K562 (cell line): ENCODE measurements around the gene NR5A2. TPM values are rescaled to one million over a fixed set of nuclear protein-coding genes. Genes with fewer than 3 reads are reported as not detected.

Experiments used
- ATAC-seq: fragments of 200-7000 bp; cut with Tn5 transposase; 3 replicates; pipeline ENCODE4 v1.9.1; 2020; ENCODE audit warnings: moderate library complexity
- BruUV-seq: library from RNA; stranded (reverse); fragments of 400-500 nt; replicated peaks from 2 replicates; lab custom pipeline; 2021; lab: Mats Ljungman, UMichigan
- CTCF ChIA-PET: fragments of 300-600 bp; formaldehyde crosslinking; extraction: SDS; loops from one replicate; lab custom pipeline; 2021; ENCODE audit warnings: low intra/inter-chr PET ratio; lab: Yijun Ruan, JAX
- POLR2A ChIA-PET: fragments of 300-600, 350-650 bp; sonication (Branson Sonifier 250); formaldehyde crosslinking; extraction: SDS; loops from one replicate; lab custom pipeline; 2021; ENCODE audit warnings: antibody characterized with exemption, inconsistent platforms; lab: Yijun Ruan, JAX
- DNase-seq, 4 experiments: peaks; one replicate each; pipeline versions ENCODE4 v3.0.0 to v3.0.0-alpha.2; 2011 to 2018; ENCODE audit warnings: low spot score in 3 of 4, mixed read lengths in 3 of 4; ENCODE audit errors: extremely low read depth in 1 of 4
- FAIRE-seq: peaks from 2 replicates; lab custom pipeline; 2011; peaks lifted over from hg19 to GRCh38; lab: Jason Lieb, UNC
- H2AFZ ChIP-seq: 2 replicates; pipeline ENCODE4 v1.6.0; 2011; ENCODE audit warnings: low read depth, low read length, control low read depth, inconsistent platforms
- H3K27ac ChIP-seq: fragments of 200-600 bp; 3 replicates; pipeline ENCODE4 v1.8.0; 2011; ENCODE audit warnings: low read depth, mild to moderate bottlenecking, control low read depth, inconsistent platforms, low read length, moderate library complexity, mixed read lengths; ENCODE audit errors: extremely low read depth
- H3K27me3 ChIP-seq, 2 experiments: fragments of 300-600 bp in 1 of 2; 2 replicates in 1 of 2; 3 replicates in 1 of 2; pipeline versions ENCODE4 v1.6.0 to v1.8.0; 2011; ENCODE audit warnings: inconsistent platforms in 2 of 2, low read length in 2 of 2, mild to moderate bottlenecking in 1 of 2, mixed read lengths in 1 of 2, moderate library complexity in 1 of 2; ENCODE audit not compliant: control insufficient read depth in 2 of 2, insufficient read depth in 2 of 2
- H3K36me3 ChIP-seq: fragments of 300-600 bp; 3 replicates; pipeline ENCODE4 v1.8.0; 2011; ENCODE audit warnings: mild to moderate bottlenecking, low read length, inconsistent platforms; ENCODE audit not compliant: control insufficient read depth, insufficient read depth
- H3K4me1 ChIP-seq, 2 experiments: fragments of 200-600 bp in 1 of 2; replicated peaks in 1 of 2; 2 replicates in 1 of 2; 3 replicates in 1 of 2; pipeline versions ENCODE4 v1.5.1 to v1.8.0; 2011; ENCODE audit warnings: inconsistent platforms in 2 of 2, low read length in 2 of 2, mild to moderate bottlenecking in 1 of 2, mixed read lengths in 1 of 2, moderate library complexity in 1 of 2; ENCODE audit not compliant: control insufficient read depth in 2 of 2, insufficient read depth in 2 of 2
- H3K4me2 ChIP-seq: 2 replicates; pipeline ENCODE4 v1.6.1; 2011; ENCODE audit warnings: low read length, control low read depth, inconsistent platforms, mixed read lengths; ENCODE audit not compliant: insufficient read depth
- H3K4me3 ChIP-seq: fragments of 200-600 bp; sonication (generic), shearing (Covaris generic); 2 replicates; pipeline ENCODE4 v1.5.1; 2016; ENCODE audit warnings: control low read depth, inconsistent platforms
- H3K79me2 ChIP-seq: fragments of 200-600 bp; 3 replicates; pipeline ENCODE4 v1.8.0; 2011; ENCODE audit warnings: low read length, inconsistent platforms; ENCODE audit not compliant: control insufficient read depth, insufficient read depth
- H3K9ac ChIP-seq, 2 experiments: 2 replicates each; pipeline versions ENCODE4 v1.6.0 to v1.6.1; 2011; ENCODE audit warnings: low read depth in 2 of 2, low read length in 2 of 2, control low read depth in 1 of 2, inconsistent platforms in 1 of 2, mild to moderate bottlenecking in 1 of 2, mixed read lengths in 1 of 2; ENCODE audit not compliant: insufficient read depth in 1 of 2
- H3K9me1 ChIP-seq: one replicate; pipeline ENCODE4 v1.6.0; 2011; ENCODE audit warnings: inconsistent platforms, mild to moderate bottlenecking, low read length, moderate library complexity; ENCODE audit not compliant: control insufficient read depth, insufficient read depth
- H3K9me3 ChIP-seq: replicated peaks from 2 replicates; pipeline ENCODE4 v1.5.1; 2011; ENCODE audit warnings: low read depth, low read length, inconsistent platforms; ENCODE audit not compliant: control insufficient read depth, insufficient read depth
- H4K20me1 ChIP-seq: replicated peaks from 2 replicates; pipeline ENCODE4 v1.6.1; 2011; ENCODE audit warnings: low read length, inconsistent platforms, mixed read lengths; ENCODE audit not compliant: control insufficient read depth, insufficient read depth
- BDP1 ChIP-seq: IDR thresholded peaks from 3 replicates; pipeline ENCODE4 v1.6.1; 2011; ENCODE audit not compliant: insufficient read length, insufficient read depth
- GTF2A2 ChIP-seq: IDR thresholded peaks from 2 replicates; pipeline ENCODE4 v1.6.1; 2016; ENCODE audit warnings: mild to moderate bottlenecking, missing genetic modification characterization, missing compliant biosample characterization
- GTF3C2 ChIP-seq: IDR thresholded peaks from 3 replicates; pipeline ENCODE4 v1.6.1; 2011; ENCODE audit warnings: borderline replicate concordance, mild to moderate bottlenecking, moderate library complexity; ENCODE audit not compliant: insufficient read length; ENCODE audit errors: extremely low read depth
- LCOR ChIP-seq: sonication (generic); formaldehyde crosslinking; IDR thresholded peaks from 2 replicates; pipeline ENCODE4 v1.8.0; 2022; ENCODE audit warnings: mild to moderate bottlenecking, missing genetic modification reagents
- MAFG ChIP-seq: fragments of 450-650 bp; conservative IDR thresholded peaks from 2 replicates; pipeline ENCODE4 v1.6.1; 2016; ENCODE audit warnings: missing genetic modification characterization, missing compliant biosample characterization
- MAX ChIP-seq: sonication (generic); formaldehyde crosslinking; IDR thresholded peaks from 2 replicates; pipeline ENCODE4 v1.9.0; 2022; ENCODE audit warnings: mild to moderate bottlenecking, missing genetic modification reagents
- NFIX ChIP-seq: fragments of 250-450 bp; sonication (Bioruptor Pico); IDR thresholded peaks from 2 replicates; pipeline ENCODE4 v1.4.0; 2020; ENCODE audit warnings: low read depth, mild to moderate bottlenecking, moderate library complexity
- PHF8 ChIP-seq: fragments of 200-600 bp; sonication (generic); IDR thresholded peaks from 2 replicates; pipeline ENCODE4 v1.6.1; 2012; ENCODE audit warnings: mixed run types, mild to moderate bottlenecking, inconsistent platforms, low read length, moderate library complexity, borderline replicate concordance
- PTRF ChIP-seq: fragments of 450-650 bp; IDR thresholded peaks from 2 replicates; pipeline ENCODE4 v1.6.1; 2016; ENCODE audit warnings: mild to moderate bottlenecking, missing genetic modification characterization, missing compliant biosample characterization
- RAD21 ChIP-seq, 2 experiments: fragments of 250-450 bp in 1 of 2; fragments of 450-650 bp in 1 of 2; sonication (Bioruptor Pico) in 1 of 2; formaldehyde crosslinking in 1 of 2; IDR thresholded peaks in 1 of 2; conservative IDR thresholded peaks in 1 of 2; 2 replicates each; pipeline versions ENCODE4 v1.4.0 to v1.8.0; 2020 to 2022; ENCODE audit warnings: mild to moderate bottlenecking in 2 of 2, moderate library complexity in 1 of 2
- RFX7 ChIP-seq: fragments of 250-450 bp; sonication (Bioruptor Pico); IDR thresholded peaks from 2 replicates; pipeline ENCODE4 v1.5.1; 2021; ENCODE audit warnings: mild to moderate bottlenecking
- SMAD4 ChIP-seq: fragments of 250-450 bp; sonication (Bioruptor Pico); conservative IDR thresholded peaks from 2 replicates; pipeline ENCODE4 v1.8.0; 2021; ENCODE audit warnings: inconsistent platforms, mild to moderate bottlenecking, moderate library complexity
- SRSF1 ChIP-seq: fragments of 200-400 bp; formaldehyde crosslinking; IDR thresholded peaks from 2 replicates; pipeline ENCODE4 v1.6.1; 2017; ENCODE audit warnings: mild to moderate bottlenecking, low read depth, low read length, moderate library complexity
- TEAD1 ChIP-seq, 2 experiments: fragments of 450-650 bp in 1 of 2; sonication (generic) in 1 of 2; formaldehyde crosslinking; IDR thresholded peaks; 2 replicates each; pipeline versions ENCODE4 v1.4.0 to v1.8.0; 2020 to 2022; ENCODE audit warnings: mild to moderate bottlenecking in 2 of 2, missing genetic modification reagents in 1 of 2
- TRIM25 ChIP-seq: fragments of 450-650 bp; IDR thresholded peaks from 2 replicates; pipeline ENCODE4 v1.7.0; 2016; ENCODE audit warnings: borderline replicate concordance
- WGBS: fragments of 100-300 bp; shearing (Covaris generic); methylation state at CpG from one replicate; pipeline ENCODE4 v1.1.6; 2016; ENCODE audit warnings: low coverage, mixed read lengths; ENCODE audit not compliant: insufficient coverage; ENCODE audit errors: missing lambda C conversion rate; 5-methylcytosine and 5-hydroxymethylcytosine counted together
- in situ Hi-C: fragments of 300-500 bp; cut with MboI; formaldehyde crosslinking; loops from 4 replicates; pipeline ENCODE4 v1.15.0; 2018; ENCODE audit warnings: inconsistent platforms, mixed read lengths
- intact Hi-C: fragments of 100-400 bp; cut with micrococcal nuclease; formaldehyde crosslinking; loops from 2 replicates; pipeline ENCODE4 v1.14.2; 2022
- polyA plus RNA-seq, 8 experiments: library from polyadenylated mRNA; depleted of rRNA in 4 of 8; stranded (reverse) in 5 of 8; unstranded in 3 of 8; fragments of >200 nt; fragmentation: Nextera tagmentation in 2 of 8; fragmentation: Illumina TruSeq in 1 of 8; extraction: Ambion mirVana in 2 of 8; extraction: Trizol in 1 of 8; gene quantifications; 2 replicates each; pipeline versions ENCODE4 v1.2.1 to v1.2.3, GENCODE V29; 2011 to 2014; ENCODE audit warnings: inconsistent platforms in 1 of 8, missing spikeins in 1 of 8
- total RNA-seq, 7 experiments: library from RNA; depleted of rRNA in 6 of 7; stranded (reverse); fragments of >200 nt in 6 of 7; fragmentation: Illumina TruSeq in 2 of 7; extraction: Trizol in 2 of 7; gene quantifications; 2 replicates each; pipeline versions ENCODE4 v1.2.1 to v1.2.3, GENCODE V29; 2011 to 2021; ENCODE audit warnings: low replicate concordance in 1 of 7

NR5A2 gene
- total and polyA plus RNA-seq, 9 of the 15 experiments (the other 6 are each of a cell fraction or from before 2014, with no cell fraction given): 0.13 to 0.40 (median 0.29) TPM

GRCh38 chr1:200150006-200150405 lies 122.5 kb downstream of the NR5A2 start (continued):
- no peak for TF ChIP-seq NFIX (CRISPR knock-in tag)

GRCh38 chr1:200150721-200151120 lies 123.2 kb downstream of the NR5A2 start:
- DNase-seq: peak; percentile 41 to 85 (median 62)
- in situ Hi-C loops: no loop called here
- ChIA-PET POLR2A (interaction anchor here (0.7 to 1.3 kb wide), 3 partner anchors 12 to 96 kb away, joined by 3 to 4 read pairs (median 3); no protein-coding TSS in a partner anchor), CTCF (no interaction called here)
- Histone ChIP-seq H3K9ac (peak overlapping the region in 1 of 2 experiments; percentile 7; a peak in 1 of 4 replicates), H3K79me2 (no peaks in the 10 kb centered on the region), H3K27ac (peak overlapping the region; percentile 55; the same call in 2 of the 3 replicates), H3K4me2 (peak overlapping the region; percentile 53), H3K9me3 (no peaks in the 10 kb centered on the region), H3K4me3 (no peak overlapping the region), H3K36me3 (no peaks in the 10 kb centered on the region), H3K9me1 (no peaks in the 10 kb centered on the region), H2AFZ (peak overlapping the region; percentile 80), H4K20me1 (no peaks in the 10 kb centered on the region), H3K27me3 (no peaks in the 10 kb centered on the region), H3K4me1 (peaks cover 11 to 45% of the 10 kb centered on the region in 2 experiments)
- BruUV-seq: no TSS peak
- 0% methylated on average over 4 of the region's 4 CpGs for whole genome bisulfite sequencing
- ATAC-seq: peak; percentile 82
- peak; percentile 91 for FAIRE-seq
- intact Hi-C loops: no loop called here
- TF ChIP-seq PTRF: no peak
- TF ChIP-seq TRIM25: no peak
- TF ChIP-seq MAFG (tag): no peak
- TF ChIP-seq SRSF1: no peak
- peak in 1 of 2 experiments; percentile 47; a peak in 3 of 4 replicates for TF ChIP-seq RAD21 (CRISPR knock-in tag; conservative IDR thresholded peaks at IDR 0.05 in 1 of 2, IDR thresholded peaks at IDR 0.05 in 1 of 2)
- 0 out of 4 replicates have a peak, but pooled peaks of 1 of the 2 experiments have one; percentile 25 for TF ChIP-seq TEAD1 (CRISPR knock-in tag; IDR thresholded peaks at IDR 0.05)
- TF ChIP-seq GTF3C2: no peak
- no peak for TF ChIP-seq PHF8
- peak; percentile 22; the same call in 1 of the 2 replicates for TF ChIP-seq LCOR (CRISPR knock-in tag)
- no peak for TF ChIP-seq RFX7 (CRISPR knock-in tag)
- 0 out of 2 replicates have a peak, but pooled peaks have one; percentile 36 for TF ChIP-seq SMAD4
- TF ChIP-seq BDP1: no peak
- TF ChIP-seq GTF2A2 (tag): no peak
- no peak for TF ChIP-seq MAX (CRISPR knock-in tag)
